KOPT-K1 (cell line): Measurements from ENCODE around the gene MS4A6A.
"Not testable (repeated sequence)": the region's sequence is repeated elsewhere in the genome, so short reads cannot be mapped to it uniquely, and the experiment has no call there.

ENCODE experiments used
- H3K27ac ChIP-seq: fragments of 200-600 bp; sonication (generic); 2 replicates; pipeline ENCODE4 v1.5.1; 2016; ENCODE audit warnings: antibody characterized with exemption, mild to moderate bottlenecking, low read depth, low read length; ENCODE audit not compliant: poor library complexity, severe bottlenecking
- H3K36me3 ChIP-seq: fragments of 200-600 bp; sonication (generic); 2 replicates; pipeline ENCODE4 v1.5.1; 2017; ENCODE audit warnings: antibody characterized with exemption, mild to moderate bottlenecking, low read length, moderate library complexity; ENCODE audit not compliant: insufficient read depth
- H3K9me3 ChIP-seq: fragments of 200-600 bp; sonication (generic); 2 replicates; pipeline ENCODE4 v1.5.1; 2017; ENCODE audit warnings: antibody characterized with exemption, low read length, mild to moderate bottlenecking; ENCODE audit not compliant: insufficient read depth, poor library complexity, severe bottlenecking

MS4A6A gene

GRCh38 chr11:60182541-60183330, at the start of gene MS4A6A:
Gene MS4A6A (minus strand): TSS chr11:60183083. CDS start chr11:60181727, 1,356 bp downstream.
- no peaks in the 10 kb centered on the region for H3K9me3 ChIP-seq
- H3K36me3 ChIP-seq = no peaks in the 10 kb centered on the region
- no peak within 1 kb of the TSS for H3K27ac ChIP-seq

GRCh38 chr11:60230681-60231080, 47.8 kb upstream of the MS4A6A start:
- Histone ChIP-seq H3K36me3 (no peaks in the 10 kb centered on the region), H3K27ac (no peak overlapping the region)

GRCh38 chr11:60222141-60222540, 39.3 kb upstream of the MS4A6A start:
- H3K9me3 ChIP-seq = no peaks in the 10 kb centered on the region
- H3K36me3 ChIP-seq = no peaks in the 10 kb centered on the region
- H3K27ac ChIP-seq = no peak overlapping the region

More at GRCh38 chr11:60230681-60231080, 47.8 kb upstream of the MS4A6A start:
- H3K9me3 ChIP-seq = no peaks in the 10 kb centered on the region

GRCh38 chr11:60221692-60222091, 38.8 kb upstream of the MS4A6A start:
- H3K9me3 ChIP-seq = no peaks in the 10 kb centered on the region
- H3K36me3 ChIP-seq = no peaks in the 10 kb centered on the region

GRCh38 chr11:60221181-60221580, 38.3 kb upstream of the MS4A6A start:
- Histone ChIP-seq H3K27ac (no peak overlapping the region), H3K36me3 (no peaks in the 10 kb centered on the region), H3K9me3 (no peaks in the 10 kb centered on the region)

More at GRCh38 chr11:60221692-60222091, 38.8 kb upstream of the MS4A6A start:
- no peak overlapping the region for H3K27ac ChIP-seq

- Histone ChIP-seq H3K36me3 (no peaks in the 10 kb centered on the region), H3K27ac (no peak overlapping the region)
Observed at GRCh38 chr11:60214386-60214785, 31.5 kb upstream of the MS4A6A start.

GRCh38 chr11:60211206-60211605, 28.3 kb upstream of the MS4A6A start:
- Histone ChIP-seq H3K9me3 (no peaks in the 10 kb centered on the region), H3K27ac (no peak overlapping the region), H3K36me3 (no peaks in the 10 kb centered on the region)

More at GRCh38 chr11:60214386-60214785, 31.5 kb upstream of the MS4A6A start:
- H3K9me3 ChIP-seq = no peaks in the 10 kb centered on the region

GRCh38 chr11:60209977-60210376, 27.1 kb upstream of the MS4A6A start:
- H3K36me3 ChIP-seq = no peaks in the 10 kb centered on the region
- no peaks in the 10 kb centered on the region for H3K9me3 ChIP-seq
- H3K27ac ChIP-seq = no peak overlapping the region

- no peak overlapping the region for H3K27ac ChIP-seq
- H3K36me3 ChIP-seq = no peaks in the 10 kb centered on the region
- no peaks in the 10 kb centered on the region for H3K9me3 ChIP-seq
Observed at GRCh38 chr11:60208951-60209350, 26.1 kb upstream of the MS4A6A start.

GRCh38 chr11:60208146-60208895, 25.4 kb upstream of the MS4A6A start:
- H3K27ac ChIP-seq = no peak overlapping the region
- no peaks in the 10 kb centered on the region for H3K9me3 ChIP-seq
- H3K36me3 ChIP-seq = no peaks in the 10 kb centered on the region

GRCh38 chr11:60206616-60207015, 23.7 kb upstream of the MS4A6A start:
- Histone ChIP-seq H3K27ac (no peak overlapping the region), H3K36me3 (no peaks in the 10 kb centered on the region), H3K9me3 (peaks cover 7% of the 10 kb centered on the region)

- Histone ChIP-seq H3K27ac (no peak overlapping the region), H3K9me3 (peaks cover 7% of the 10 kb centered on the region), H3K36me3 (no peaks in the 10 kb centered on the region)
Observed at GRCh38 chr11:60204922-60205321, 22.0 kb upstream of the MS4A6A start.

- H3K36me3 ChIP-seq, H3K27ac ChIP-seq, H3K9me3 ChIP-seq: not testable (repeated sequence)
Observed at GRCh38 chr11:60201334-60201733, 18.5 kb upstream of the MS4A6A start.

- Histone ChIP-seq H3K36me3 (no peaks in the 10 kb centered on the region), H3K9me3 (peaks cover 13% of the 10 kb centered on the region), H3K27ac (no peak overlapping the region)
Observed at GRCh38 chr11:60197442-60197841, 14.6 kb upstream of the MS4A6A start.

- Histone ChIP-seq H3K36me3 (no peaks in the 10 kb centered on the region), H3K27ac (no peak overlapping the region), H3K9me3 (peaks cover 5% of the 10 kb centered on the region)
Observed at GRCh38 chr11:60195923-60196368, 13.1 kb upstream of the MS4A6A start.
